Erythroblast (primary cell): ENCODE measurements around the gene CAMK1D.

ENCODE experiments used
- GATA1 ChIP-seq: IDR thresholded peaks from 2 replicates; pipeline ENCODE4 v1.6.1; 2011; ENCODE audit warnings: low read depth, mild to moderate bottlenecking, control low read depth, low read length, moderate library complexity
- POLR2A ChIP-seq: IDR thresholded peaks from 2 replicates; pipeline ENCODE4 v1.6.1; 2011; ENCODE audit warnings: mild to moderate bottlenecking, low read length

DNA sequence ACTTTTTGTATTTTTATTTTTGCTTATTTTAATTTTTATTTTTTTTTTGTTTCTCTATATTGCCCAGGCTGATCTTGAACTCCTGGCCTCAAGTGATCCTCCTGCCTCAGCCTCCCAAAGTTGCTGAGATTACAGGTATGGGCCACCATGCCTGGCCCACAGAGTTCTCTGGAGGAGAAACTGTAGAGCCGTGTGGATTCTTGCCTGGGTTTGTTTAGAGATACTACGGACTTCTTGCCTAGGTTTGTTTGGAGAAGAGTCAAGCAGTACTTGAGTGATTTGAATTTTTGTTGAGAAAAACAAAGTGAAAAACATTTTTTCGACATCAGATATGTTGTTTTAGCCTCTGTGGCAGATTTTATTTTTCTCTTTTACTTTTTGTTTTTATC is 99.0 kb downstream of the CAMK1D start:
- no peak for TF ChIP-seq POLR2A
- TF ChIP-seq GATA1: no peak
